GM19397 (cell line): Measurements from ENCODE around the gene METTL14.

Source experiments
- ATAC-seq: cut with Tn5 transposase; IDR thresholded peaks from one replicate; pipeline ENCODE4 v1.9.1; 2021; ENCODE audit warnings: mild to moderate bottlenecking, moderate library complexity; ENCODE audit not compliant: unreplicated experiment

Gene METTL14

DNA sequence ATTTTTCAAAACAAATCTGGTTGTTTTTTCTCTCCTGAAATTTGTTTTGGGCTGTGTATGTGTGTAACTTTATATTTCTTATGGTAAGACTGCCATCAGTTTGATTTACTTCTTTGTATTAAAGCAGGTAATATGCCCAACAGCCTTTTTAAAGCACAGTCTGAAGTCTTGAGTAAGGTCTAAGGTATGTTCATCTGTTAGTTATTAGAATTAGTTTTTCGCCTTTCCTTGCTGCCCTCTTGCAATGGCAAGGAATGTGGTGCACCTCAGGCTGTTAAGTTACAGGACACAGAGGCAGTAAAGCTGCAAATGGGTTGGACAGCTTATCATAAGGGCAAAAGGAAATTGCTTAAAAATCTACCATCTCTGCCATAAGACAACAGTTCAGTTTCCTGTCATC lies 71.8 kb downstream of the METTL14 start:
- ATAC-seq: no peak

DNA sequence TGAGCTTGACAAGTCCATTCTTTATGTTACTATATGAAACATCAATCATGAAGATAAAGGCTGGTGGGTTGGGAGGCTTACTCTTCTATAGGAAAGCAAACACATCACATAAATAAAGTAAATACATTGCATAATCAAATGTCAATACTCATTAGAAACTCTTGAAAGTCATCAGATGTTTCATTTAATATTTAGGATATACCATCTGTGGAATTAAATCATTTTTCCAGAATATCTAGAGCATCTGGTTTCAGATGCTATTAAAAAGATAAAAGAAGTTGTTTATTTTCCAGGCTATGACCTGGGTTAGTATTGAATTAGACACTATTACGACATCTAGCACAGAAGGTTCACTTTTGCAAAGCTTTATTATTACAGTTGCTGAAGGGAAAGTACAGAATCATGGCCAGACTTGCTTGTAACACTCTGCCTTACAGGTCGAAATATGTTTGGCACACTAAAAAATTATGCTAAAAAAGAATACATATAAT lies 72.6 kb downstream of the METTL14 start:
- ATAC-seq: no peak

DNA sequence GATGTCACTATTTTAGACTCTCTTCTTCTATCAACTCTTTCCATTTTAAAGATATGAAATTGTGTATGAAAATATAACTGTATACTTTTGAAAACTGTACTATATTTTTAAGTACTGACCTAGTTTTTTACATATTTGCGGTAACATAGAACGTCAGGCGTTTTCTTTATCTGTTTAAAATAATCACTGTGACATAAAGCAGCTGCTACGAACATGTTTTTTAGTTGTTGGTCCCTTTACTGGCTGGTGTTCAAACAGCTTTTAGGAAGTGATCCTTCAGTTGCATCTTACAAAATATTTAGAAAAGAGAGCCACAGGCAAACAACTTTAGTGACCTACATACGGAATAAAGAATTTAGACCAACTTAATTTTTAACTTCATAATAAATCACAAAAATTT lies 73.1 kb downstream of the METTL14 start:
- ATAC-seq: no peak

DNA sequence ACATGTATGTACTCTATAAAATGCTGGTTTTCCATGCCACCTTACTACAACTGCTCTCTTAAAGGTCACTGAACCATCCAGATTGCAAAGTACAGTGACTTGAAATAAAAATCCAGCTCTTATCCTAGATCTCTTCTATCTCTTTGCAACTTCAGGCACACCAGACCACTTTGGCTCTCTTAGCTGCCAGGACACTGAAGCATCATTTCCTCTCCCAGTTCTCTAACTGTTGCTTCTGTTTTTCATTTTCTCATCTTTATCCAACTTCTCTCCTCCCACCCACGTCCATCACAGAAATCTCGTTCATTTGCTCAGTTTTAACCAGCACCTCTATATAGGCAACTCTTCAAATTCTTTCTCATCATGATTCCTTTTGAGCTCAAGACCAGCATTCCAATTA lies 74.3 kb downstream of the METTL14 start:
- no peak for ATAC-seq

DNA sequence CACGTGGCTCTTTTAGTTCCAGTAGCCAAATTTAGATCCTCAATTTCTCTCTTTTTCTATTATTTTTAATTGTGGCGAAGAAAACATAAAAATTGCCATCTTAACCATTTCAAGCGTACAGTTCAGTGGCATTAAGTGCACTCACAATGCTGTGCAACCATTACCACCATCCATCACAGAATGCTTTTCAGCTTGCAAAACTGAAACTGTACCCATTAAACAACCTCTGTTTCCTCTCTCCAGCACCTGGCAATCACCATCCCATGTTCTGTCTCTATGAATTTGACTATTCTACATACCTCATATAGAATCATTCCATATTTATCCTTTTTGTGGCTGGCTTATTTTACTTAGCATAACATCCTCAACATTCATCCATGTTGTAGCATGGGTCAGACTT lies 74.9 kb downstream of the METTL14 start:
- peak; percentile 61 for ATAC-seq

DNA sequence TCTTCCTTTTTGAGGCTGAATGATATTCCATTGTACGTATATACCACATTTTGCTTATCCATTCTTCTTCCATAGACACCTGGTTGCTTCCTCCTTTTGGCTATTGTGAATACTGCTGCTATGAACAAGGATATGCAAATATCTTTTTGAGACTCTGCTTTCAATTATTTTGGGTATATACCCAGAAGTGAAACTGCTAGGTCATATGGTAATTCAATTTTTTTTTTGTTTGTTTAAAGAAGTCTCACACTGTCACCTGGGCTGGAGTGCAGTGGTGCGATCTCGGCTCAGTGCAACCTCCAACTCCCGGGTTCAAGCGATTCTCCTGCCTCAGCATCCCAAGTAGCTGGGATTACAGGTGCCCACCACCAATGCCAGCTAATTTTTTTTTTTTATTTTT lies 75.3 kb downstream of the METTL14 start:
- peak; percentile 92 for ATAC-seq

DNA sequence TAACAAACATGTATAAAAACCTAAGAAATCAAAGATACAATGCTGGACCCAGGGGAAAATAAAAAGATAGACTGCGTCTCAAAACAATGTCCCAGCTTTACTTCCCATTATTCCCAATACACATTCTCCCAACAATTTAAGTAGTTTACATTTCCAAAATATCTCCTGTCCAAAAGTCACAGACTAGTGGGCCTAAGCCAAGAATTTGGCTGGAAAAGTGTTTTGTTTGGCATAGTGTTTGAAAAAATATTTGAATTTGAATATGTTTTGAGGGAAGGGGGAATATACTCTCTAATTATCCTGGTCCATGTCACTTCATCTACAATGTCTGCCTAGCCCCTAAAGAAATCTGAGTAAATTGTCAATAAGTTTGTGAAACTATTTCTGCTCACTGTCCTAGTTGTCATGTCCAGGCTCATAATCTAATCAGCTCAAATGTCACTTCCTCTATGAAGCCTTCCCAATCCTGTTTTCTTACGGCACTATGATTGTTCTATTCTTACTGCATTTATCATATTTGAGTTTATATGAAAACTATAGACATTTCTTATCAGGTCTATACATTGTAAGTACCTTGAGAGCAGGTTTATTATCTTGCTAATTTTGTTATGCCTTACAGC lies 76.3 kb downstream of the METTL14 start:
- no peak for ATAC-seq

DNA sequence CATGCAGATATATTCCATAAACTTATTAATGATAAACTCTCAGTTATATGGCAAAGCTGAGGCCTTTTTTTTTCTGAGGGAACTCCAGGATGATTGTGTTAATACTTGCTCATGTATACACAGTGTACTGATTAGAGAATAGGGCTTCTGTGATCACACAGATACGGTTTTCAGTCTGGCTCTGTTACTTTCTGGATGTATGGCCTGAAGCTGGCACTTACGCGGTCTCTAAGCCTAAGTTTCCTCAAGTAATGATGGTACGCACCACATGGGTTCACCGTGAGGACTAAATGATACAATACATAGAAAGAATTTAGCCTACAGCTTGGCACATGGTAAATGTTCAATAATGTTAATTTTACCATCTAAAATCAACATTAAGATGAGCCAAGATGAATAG lies 77.0 kb downstream of the METTL14 start:
- no peak for ATAC-seq

DNA sequence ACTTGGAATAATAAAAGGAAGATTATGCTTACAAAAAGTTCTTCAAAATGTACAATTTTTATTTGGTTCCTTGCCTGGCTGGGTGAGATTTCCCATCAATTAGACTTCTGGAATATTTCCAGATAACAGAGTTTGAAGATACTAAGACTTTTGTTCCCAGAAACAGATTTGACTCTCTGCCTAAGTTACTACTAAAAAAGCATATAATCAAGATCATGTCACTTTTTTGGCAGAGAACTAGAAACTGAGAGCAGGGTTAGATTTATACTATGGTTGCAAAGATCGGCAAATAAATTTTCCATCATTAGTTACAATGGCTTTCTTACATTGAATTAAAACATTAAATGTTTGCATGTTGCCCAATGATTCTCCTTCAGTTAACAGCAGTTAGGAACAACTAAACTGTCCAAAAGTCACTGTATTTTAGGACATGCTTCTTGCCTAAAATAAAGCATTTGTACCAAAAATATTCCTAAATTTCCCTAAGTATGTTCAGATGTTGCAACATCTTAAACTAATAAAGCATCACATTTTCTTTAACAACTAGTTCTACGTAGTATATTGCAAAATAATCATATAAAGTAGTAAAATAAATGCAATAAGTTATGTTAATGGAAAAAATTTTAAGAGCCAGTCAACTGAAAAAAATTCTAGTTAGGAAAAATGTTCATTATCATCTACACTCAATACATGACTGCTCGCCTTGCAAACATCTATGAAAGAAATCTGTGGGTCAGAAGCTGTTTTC lies 77.7 kb downstream of the METTL14 start:
- ATAC-seq: no peak
